Activated B cell treated with CpG ODN at 0.5 μM for 24 hours (primary cell): ENCODE data around the gene CDK6. TPM values are rescaled to one million over a fixed set of nuclear protein-coding genes. Genes with fewer than 3 reads are reported as not detected.
A peak's percentile ranks its signal among the peaks of the same experiment; 100 is the strongest.

Experiments used
- ATAC-seq: fragments of 200-7000 bp; cut with Tn5 transposase; one replicate; pipeline ENCODE4 v1.10.0; 2021; ENCODE audit warnings: low read depth, mild to moderate bottlenecking, moderate library complexity
- CTCF ChIA-PET: fragments of 350-600 bp; sonication (Branson Sonifier 250); formaldehyde crosslinking; loops from one replicate; lab custom pipeline; 2021; ENCODE audit warnings: antibody characterized with exemption; lab: Charles Lee
- POLR2A ChIA-PET: fragments of 350-600 bp; sonication (Branson Sonifier 250); formaldehyde crosslinking; loops from one replicate; lab custom pipeline; 2021; ENCODE audit warnings: antibody characterized with exemption; lab: Charles Lee
- DNase-seq: peaks from one replicate; pipeline ENCODE4 v3.0.0; 2022
- H3K27ac Mint-ChIP-seq: one replicate; pipeline ENCODE4 v1.8.0; 2020; ENCODE audit warnings: mixed read lengths
- H3K27me3 Mint-ChIP-seq: one replicate; pipeline ENCODE4 v1.8.0; 2021; ENCODE audit warnings: mixed read lengths
- H3K36me3 Mint-ChIP-seq: one replicate; pipeline ENCODE4 v1.8.0; 2021; ENCODE audit warnings: low read depth, mixed read lengths
- H3K4me1 Mint-ChIP-seq: one replicate; pipeline ENCODE4 v1.8.0; 2021; ENCODE audit warnings: mixed read lengths
- H3K4me3 Mint-ChIP-seq: one replicate; pipeline ENCODE4 v1.8.0; 2020; ENCODE audit warnings: mild to moderate bottlenecking, mixed read lengths
- H3K9me3 Mint-ChIP-seq: one replicate; pipeline ENCODE4 v1.8.0; 2020; ENCODE audit warnings: mixed read lengths
- intact Hi-C: fragments of 100-400 bp; cut with micrococcal nuclease; formaldehyde crosslinking; loops from one replicate; pipeline ENCODE4 v1.15.1; 2024
- total RNA-seq: library from RNA; stranded (reverse); gene quantifications from 2 replicates; pipeline ENCODE4 v1.2.3, GENCODE V29; 2022
- TF ChIP-seq, protein P1 (sequence below): fragments of 200-600 bp; IDR thresholded peaks from one replicate; pipeline ENCODE4 v1.8.0; 2022; ENCODE audit warnings: antibody characterized with exemption, mild to moderate bottlenecking

Gene CDK6
- total RNA-seq, 1 donor from 2014 or later, result 30.5 TPM

DNA sequence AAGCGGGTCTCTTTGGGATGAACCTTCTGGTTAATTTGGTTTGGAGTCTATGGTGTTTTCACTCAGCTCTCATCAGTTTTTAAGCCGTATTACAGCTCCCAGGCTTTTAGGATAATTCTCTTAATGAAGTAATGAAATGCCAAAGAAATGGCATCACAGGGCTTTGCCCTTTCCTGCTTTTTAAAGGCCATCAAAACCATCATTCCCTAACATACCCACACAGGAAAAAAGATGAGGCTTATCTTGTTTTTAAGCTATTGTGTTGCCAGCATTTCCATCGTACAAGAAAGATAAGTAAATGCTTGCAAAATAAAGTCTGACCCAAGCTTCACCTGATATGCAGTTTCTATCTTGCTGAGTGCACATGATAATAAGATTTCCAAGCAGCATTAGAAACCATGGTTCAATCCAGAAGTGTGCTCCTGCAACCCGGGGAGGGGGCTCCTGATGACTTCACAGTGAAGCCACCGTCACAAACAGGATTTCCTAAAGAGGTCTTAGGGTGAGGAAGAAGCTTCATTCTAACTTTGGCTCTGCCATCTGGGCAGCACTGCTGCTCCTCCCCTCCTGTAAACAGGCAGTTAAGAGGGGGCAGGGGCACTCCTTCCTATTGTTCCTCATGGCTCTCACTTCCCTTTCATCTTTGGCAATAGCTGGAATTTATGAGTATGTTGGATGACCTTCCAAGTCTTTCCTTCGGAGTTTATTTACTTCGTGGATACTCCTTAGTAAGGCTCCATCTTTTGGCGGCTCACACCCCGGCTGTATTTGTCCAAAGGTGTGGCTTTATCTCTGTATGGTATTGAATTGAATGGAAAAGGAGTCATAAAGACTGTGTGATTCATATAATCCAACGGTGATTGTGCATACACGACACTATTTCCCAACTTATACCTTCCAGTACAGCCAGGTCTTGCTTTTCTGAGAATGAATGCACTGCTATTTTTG, 191.0 kb downstream of the CDK6 start:
- H3K9me3 Mint-ChIP-seq, result no peaks in the 10 kb centered on the region
- TF ChIP-seq, protein P1, sequence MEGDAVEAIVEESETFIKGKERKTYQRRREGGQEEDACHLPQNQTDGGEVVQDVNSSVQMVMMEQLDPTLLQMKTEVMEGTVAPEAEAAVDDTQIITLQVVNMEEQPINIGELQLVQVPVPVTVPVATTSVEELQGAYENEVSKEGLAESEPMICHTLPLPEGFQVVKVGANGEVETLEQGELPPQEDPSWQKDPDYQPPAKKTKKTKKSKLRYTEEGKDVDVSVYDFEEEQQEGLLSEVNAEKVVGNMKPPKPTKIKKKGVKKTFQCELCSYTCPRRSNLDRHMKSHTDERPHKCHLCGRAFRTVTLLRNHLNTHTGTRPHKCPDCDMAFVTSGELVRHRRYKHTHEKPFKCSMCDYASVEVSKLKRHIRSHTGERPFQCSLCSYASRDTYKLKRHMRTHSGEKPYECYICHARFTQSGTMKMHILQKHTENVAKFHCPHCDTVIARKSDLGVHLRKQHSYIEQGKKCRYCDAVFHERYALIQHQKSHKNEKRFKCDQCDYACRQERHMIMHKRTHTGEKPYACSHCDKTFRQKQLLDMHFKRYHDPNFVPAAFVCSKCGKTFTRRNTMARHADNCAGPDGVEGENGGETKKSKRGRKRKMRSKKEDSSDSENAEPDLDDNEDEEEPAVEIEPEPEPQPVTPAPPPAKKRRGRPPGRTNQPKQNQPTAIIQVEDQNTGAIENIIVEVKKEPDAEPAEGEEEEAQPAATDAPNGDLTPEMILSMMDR, result no peak
- intact Hi-C loops, result no loop called here
- DNase-seq (no peak), ATAC-seq (no peak)
- no peak overlapping the region for H3K4me3 Mint-ChIP-seq
- no peak overlapping the region for H3K27ac Mint-ChIP-seq
- H3K27me3 Mint-ChIP-seq, result no peaks in the 10 kb centered on the region
- no peaks in the 10 kb centered on the region for H3K36me3 Mint-ChIP-seq
- H3K4me1 Mint-ChIP-seq, result peaks cover 48% of the 10 kb centered on the region
- ChIA-PET POLR2A (interaction anchor here (0.6 to 1.5 kb wide), 2 partner anchors 12 to 62 kb away, joined by 4 to 5 read pairs; no protein-coding TSS in a partner anchor), CTCF (interaction anchor here (0.6 to 1.8 kb wide), 2 partner anchors 25 to 216 kb away, joined by 4 to 9 read pairs; no protein-coding TSS in a partner anchor)

DNA sequence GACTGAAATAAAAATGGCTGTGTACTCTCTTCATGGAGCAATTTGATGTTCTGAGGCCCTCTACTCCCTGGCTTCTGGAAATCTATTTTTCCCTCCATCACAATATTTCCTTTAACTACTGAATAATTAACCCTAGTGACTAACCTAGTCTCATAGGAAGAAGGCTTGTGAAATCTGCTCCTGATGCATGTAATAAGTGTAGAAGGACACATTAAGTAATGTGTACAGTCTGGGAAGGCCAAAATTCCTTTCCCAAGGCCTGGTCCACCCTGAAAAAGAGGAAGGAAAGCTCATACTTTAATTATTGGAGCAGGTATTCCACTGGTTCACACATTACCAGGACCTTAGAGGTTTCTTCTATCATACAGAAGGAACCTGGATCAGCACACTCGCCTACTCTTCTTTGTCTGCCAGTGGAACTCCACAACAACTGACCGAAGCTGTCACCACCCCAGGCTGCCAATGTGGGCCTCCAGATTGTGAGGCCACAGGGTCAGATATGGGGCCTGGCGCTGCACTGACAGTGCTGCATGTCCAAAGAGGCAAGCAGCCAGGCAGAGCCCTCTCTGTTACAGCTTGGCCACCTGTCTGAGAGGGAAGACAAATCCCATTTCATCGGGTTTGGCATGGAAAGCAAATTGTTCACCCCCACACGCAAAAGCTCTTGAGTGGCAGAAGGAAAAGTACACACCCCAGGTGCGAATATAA, 191.8 kb downstream of the CDK6 start:
- TF ChIP-seq, protein P1, result no peak
- H3K36me3 Mint-ChIP-seq, result no peaks in the 10 kb centered on the region
- intact Hi-C loops, result no loop called here
- no peaks in the 10 kb centered on the region for H3K9me3 Mint-ChIP-seq
- no peak overlapping the region for H3K27ac Mint-ChIP-seq
- H3K27me3 Mint-ChIP-seq, result no peaks in the 10 kb centered on the region
- CTCF ChIA-PET, result interaction anchor here (1.8 kb wide), 1 partner anchor 24 kb away, joined by 9 read pairs; no protein-coding TSS in a partner anchor
- no peak overlapping the region for H3K4me3 Mint-ChIP-seq
- ATAC-seq (no peak), DNase-seq (no peak)
- peaks cover 55% of the 10 kb centered on the region for H3K4me1 Mint-ChIP-seq
- POLR2A ChIA-PET, result interaction anchor here (1.5 kb wide), 1 partner anchor 11 kb away, joined by 4 read pairs; no protein-coding TSS in a partner anchor

DNA sequence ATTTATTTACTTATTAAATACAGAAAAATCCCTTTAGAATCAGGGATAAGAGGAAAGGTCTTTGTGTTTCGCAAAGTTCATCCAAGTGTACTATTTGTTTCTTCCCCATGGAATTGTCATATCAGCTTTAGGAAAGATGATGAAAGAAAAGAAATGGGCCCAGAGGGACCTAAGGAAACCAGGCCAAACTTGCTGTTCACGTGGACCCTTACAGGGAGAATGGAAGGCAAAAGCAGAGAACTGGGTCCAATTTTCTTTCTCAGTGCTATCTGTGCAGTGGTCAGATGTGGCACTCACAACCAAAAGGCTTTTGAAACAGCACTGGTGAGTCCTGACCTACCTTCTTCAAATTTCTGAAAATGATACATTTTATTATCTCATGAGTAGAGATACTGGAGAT, 192.6 kb downstream of the CDK6 start:
- no peaks in the 10 kb centered on the region for H3K9me3 Mint-ChIP-seq
- no peaks in the 10 kb centered on the region for H3K27me3 Mint-ChIP-seq
- DNase-seq (no peak), ATAC-seq (no peak)
- H3K36me3 Mint-ChIP-seq, result no peaks in the 10 kb centered on the region
- ChIA-PET POLR2A (interaction anchor here (1.2 kb wide), 1 partner anchor 160 kb away, joined by 3 read pairs; no protein-coding TSS in a partner anchor), CTCF (no interaction called here)
- TF ChIP-seq, protein P1, result no peak
- no peak overlapping the region for H3K4me3 Mint-ChIP-seq
- peaks cover 61% of the 10 kb centered on the region for H3K4me1 Mint-ChIP-seq
- H3K27ac Mint-ChIP-seq, result no peak overlapping the region
- intact Hi-C loops, result no loop called here

DNA sequence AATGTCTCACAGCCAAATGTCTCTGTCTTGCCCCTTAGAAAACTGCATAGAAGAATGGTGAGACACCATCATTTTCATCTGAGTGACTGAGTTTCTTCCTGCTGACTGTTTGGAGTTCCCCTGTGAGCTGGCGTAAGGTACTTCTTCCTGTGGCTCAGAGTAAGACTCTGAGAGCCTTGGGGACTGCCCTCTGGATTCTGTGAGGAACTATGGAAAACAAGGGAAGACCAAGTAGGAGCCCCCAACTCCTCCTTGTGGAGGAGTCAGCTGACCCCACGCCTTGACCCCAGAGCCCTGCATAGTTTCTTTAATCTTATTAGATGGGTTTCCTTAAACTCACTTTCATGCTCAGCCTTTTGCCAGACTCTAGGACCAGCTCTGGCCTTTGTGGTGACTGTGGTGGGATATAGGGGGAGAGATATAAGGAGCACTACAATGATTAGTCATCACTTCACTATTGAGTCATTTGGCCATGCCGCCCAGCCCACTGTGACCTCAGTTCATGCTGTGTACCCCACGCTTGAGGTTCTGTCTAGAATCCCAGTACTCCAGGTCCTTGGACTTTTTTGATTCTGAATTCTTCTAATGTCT, 194.4 kb downstream of the CDK6 start:
- ChIA-PET CTCF (no interaction called here), POLR2A (interaction anchor here (0.6 to 1.1 kb wide), 5 partner anchors 10 to 590 kb away, joined by 3 to 7 read pairs (median 3); partner anchors contain the start of genes CDK6 and VPS50)
- H3K4me3 Mint-ChIP-seq, result peak overlapping the region; percentile 59
- DNase-seq (no peak), ATAC-seq (peak; percentile 78)
- intact Hi-C loops, result loop anchor here (1.0 kb wide), 2 partner anchors 9 to 21 kb away; no protein-coding TSS in a partner anchor
- no peaks in the 10 kb centered on the region for H3K36me3 Mint-ChIP-seq
- TF ChIP-seq, protein P1, result no peak
- H3K27ac Mint-ChIP-seq, result peak overlapping the region; percentile 90
- H3K4me1 Mint-ChIP-seq, result peaks cover 48% of the 10 kb centered on the region
- H3K9me3 Mint-ChIP-seq, result no peaks in the 10 kb centered on the region
- H3K27me3 Mint-ChIP-seq, result no peaks in the 10 kb centered on the region
